CMK (cell line): ENCODE measurements around the gene ABCB9.

Experiments used
- DNase-seq: peaks from one replicate; pipeline ENCODE4 v3.0.0-alpha.2; 2010; ENCODE audit warnings: low read depth

ABCB9 gene

GRCh38 chr12:122981587-122982476, 15.6 kb upstream of the ABCB9 start:
- no peak for DNase-seq

DNA sequence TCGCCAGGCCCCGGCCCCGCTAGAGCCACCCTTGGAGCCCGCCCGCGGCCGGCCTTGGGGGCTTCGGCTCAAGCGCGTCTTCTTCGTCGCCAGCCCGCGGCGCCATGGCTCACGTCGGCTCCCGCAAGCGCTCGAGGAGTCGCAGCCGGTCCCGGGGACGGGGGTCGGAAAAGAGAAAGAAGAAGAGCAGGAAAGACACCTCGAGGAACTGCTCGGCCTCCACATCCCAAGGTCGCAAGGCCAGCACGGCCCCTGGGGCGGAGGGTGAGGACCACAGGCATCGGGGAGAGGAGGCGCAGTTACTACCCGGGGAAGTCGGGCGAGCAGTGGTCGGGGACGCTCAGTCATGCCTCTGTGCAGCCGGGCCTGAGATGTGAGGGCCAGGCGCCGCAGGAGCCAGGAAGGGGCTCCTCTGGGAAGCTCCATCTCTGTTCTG, 14.8 kb upstream of the ABCB9 start:
- DNase-seq = no peak

GRCh38 chr12:122980183-122981035, 14.1 kb upstream of the ABCB9 start, which contains the start of gene ARL6IP4:
ARL6IP4 (plus strand) TSS chr12:122980681; CDS start chr12:122981140, 459 bp downstream.
- DNase-seq = no peak

- no peak for DNase-seq
Observed at GRCh38 chr12:122979908-122980182, 13.6 kb upstream of the ABCB9 start.

DNA sequence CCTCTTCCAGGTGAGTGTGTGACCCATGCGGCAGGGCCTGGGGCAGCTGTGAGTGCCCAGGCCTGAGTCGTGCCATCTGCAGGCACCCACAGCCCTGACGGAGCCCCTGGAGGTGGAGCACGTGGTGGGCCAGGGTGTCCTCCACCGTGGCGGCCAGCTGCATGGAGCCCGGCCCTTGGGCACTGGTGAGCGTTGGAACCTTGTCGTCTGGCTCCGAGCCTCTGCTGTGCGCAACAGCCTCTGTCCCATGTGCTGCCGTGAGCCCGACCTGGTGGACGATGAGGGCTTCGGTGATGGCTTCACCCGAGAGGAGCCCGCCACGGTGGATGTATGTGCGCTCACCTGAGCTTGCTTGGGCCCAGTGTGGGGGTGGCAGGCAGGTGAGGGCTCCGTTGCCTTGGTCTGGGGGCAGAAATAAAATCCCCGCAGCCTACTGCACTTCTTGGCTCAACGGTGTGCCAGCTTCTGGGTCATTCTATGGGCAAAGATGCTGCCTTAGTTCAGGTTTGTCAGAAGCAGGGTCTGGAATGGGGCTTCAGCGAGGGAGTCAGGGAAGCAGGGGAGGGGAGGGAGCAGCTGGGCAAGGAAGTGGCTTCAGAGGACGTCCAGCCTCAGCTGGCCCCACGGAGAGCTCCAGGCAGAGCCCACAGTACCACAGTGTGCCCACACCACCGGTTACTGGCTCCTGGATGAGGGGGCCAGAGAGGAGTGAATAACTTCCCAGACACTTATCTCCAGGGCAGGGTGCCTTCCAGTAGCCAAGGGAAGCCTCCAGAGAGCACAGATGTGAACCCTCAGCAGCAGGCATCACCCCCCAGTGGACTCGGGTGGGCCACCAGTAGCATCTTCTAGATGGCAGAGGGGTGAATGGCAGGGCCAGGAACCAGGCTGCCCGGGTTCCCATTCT, 13.0 kb upstream of the ABCB9 start:
- DNase-seq = no peak

GRCh38 chr12:122978507-122978955, 12.3 kb upstream of the ABCB9 start:
- DNase-seq = no peak

- no peak for DNase-seq
Observed at GRCh38 chr12:122977655-122978392, 11.6 kb upstream of the ABCB9 start.

DNA sequence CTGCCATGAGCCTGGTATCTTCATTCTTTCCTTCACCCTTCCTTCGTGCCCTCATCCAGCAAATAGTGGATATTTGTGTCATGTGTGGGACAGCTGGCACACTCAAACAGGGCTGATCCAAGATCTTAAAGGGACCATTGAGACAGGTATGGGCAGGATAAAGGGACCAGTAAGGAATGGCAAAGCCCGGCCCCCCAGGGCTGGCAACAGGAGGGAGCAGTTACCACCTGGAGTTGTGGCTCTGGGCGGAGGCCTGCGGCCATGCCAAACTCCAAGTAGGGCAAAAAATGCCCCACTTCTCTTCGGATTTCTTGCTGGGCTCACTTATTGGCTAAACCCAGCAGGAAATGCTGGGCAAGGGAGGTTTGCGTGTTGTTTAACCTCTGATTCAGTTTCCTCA, 10.9 kb upstream of the ABCB9 start:
- DNase-seq = no peak

DNA sequence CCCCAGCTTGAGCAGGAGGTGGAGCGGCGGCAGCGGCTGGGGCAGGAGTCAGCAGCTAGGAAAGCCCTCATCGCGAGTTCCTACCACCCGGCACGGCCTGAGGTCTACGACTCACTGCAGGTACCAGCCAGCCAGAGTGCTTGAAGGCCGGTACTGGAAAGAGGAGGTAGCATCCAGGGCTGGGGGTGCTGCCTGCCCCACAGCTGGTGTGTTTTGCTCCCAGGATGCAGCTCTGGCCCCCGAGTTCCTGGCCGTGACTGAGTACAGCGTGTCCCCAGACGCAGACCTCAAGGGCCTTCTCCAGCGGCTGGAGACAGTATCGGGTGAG, 10.3 kb upstream of the ABCB9 start:
- DNase-seq = no peak

DNA sequence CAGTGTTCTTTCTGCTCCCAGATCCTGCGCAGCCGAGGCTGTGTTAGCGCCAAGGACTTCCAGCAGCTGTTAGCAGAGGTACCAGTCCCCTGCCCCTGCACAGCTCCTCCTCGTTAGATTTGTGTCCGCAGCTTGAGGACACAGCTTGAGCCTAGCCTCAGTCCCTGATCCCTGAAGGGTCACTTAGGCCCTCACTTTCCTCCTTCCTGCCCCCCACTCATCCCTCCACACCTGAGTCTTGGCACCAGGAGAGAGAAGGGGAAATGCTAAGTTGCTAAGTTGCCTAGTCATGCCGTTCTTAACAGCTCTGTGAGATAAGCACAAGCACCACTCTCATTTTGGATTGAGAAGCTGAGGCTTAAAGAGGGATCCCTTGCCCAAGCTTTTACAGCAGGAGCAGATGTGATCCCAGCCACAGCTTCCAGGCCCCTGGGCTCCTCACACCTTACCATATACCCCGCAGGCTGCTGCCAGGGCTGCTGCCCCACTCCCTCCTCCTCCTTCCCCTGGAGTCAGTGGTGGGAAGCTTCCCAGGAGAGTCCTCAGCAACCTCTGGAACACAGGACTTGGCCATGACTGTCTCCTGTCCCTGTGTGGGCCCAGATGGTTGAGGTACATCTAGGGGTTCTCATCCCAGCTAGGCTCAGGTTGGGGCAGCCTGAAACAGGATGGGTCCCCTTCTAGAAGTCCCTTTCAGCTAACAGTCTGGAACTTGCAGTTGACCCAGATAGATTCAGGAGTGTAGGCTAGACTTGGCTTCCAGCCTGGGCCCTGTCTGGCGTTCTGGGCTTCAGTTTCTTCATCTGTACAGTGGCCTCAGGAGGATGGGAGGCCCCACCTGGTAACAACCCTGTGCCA, 9.8 kb upstream of the ABCB9 start:
- DNase-seq = no peak

GRCh38 chr12:122974892-122975789, 8.9 kb upstream of the ABCB9 start, which contains the start of gene OGFOD2:
OGFOD2 (plus strand) TSS chr12:122975244; CDS start chr12:122975252, 8 bp downstream.
- DNase-seq = peak; percentile 75

GRCh38 chr12:122974274-122974891, 8.1 kb upstream of the ABCB9 start:
- DNase-seq = peak; percentile 92

- no peak for DNase-seq
Observed at GRCh38 chr12:122969676-122970075, 3.4 kb upstream of the ABCB9 start.

GRCh38 chr12:122968104-122968503, 1.8 kb upstream of the ABCB9 start:
- no peak for DNase-seq

- no peak for DNase-seq
Observed at GRCh38 chr12:122966743-122967550, 684 bp upstream of the ABCB9 start.

GRCh38 chr12:122965321-122965751, 927 bp downstream of the ABCB9 start:
- no peak for DNase-seq

DNA sequence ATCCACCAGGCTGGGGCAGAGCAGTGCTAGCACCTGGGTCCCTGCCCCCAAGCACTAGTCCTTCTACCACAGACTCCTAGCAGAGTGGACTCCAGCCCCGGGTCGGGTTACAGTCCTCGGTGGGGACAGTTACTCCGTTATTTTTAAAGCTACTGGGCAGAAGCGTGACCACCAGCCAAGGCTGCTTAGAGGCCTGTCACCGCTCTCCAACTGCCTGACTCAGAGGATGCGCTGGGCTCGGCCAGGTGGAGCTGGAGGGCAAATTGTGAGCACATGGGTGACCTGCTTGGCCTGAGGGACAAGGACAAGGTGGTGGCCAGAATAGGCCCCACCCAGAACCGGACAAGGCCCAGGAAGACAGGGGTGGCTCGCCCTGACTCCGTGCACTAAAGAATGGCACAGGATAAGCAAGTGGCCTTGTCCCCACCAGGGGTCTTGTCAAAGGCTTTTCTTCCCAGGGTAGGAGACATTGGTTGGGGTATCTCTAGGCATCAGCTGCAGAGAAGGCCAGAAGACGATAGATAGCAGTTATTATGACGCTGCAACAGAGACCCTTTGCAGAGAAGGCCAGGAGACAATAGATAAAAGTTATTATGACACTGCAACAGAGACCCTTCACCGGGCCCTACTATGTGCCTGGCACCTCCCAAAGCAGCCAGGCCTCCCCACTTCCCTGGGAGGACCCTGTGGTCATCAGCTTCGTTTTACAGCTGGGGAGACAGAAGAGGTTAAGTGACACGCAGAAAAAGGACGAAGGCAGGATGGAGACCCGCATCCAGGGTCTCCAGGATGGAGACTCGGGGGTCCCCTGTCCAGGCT, 1.6 kb downstream of the ABCB9 start:
- DNase-seq = no peak
